Medulla oblongata (tissue), 1 donor: ENCODE results near the gene DEDD2.

Experiments used
- DNase-seq: peaks from one replicate; pipeline ENCODE4 v3.0.0-alpha.2; 2015; ENCODE audit errors: extremely low spot score

The DEDD2 gene

DNA sequence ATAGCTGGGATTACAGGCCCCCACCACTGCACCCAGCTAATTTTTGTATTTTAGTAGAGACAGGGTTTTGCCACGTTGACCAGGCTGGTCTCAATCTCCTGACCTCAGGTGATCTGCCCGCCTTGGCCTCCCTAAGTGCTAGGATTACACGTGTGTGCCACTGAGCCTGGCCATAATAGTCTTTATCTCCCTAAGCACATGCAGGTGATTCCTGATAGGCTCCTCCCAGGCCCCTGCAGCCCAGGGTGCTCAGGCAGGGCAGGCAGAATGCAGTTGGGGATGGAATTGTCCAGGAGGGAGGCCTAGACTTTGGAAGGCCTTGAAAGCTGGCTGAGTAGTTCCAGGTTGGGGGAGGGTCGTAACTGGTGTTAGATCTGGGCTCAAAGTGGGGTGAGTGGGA is 11.2 kb upstream of the DEDD2 start:
- no peak for DNase-seq

DNA sequence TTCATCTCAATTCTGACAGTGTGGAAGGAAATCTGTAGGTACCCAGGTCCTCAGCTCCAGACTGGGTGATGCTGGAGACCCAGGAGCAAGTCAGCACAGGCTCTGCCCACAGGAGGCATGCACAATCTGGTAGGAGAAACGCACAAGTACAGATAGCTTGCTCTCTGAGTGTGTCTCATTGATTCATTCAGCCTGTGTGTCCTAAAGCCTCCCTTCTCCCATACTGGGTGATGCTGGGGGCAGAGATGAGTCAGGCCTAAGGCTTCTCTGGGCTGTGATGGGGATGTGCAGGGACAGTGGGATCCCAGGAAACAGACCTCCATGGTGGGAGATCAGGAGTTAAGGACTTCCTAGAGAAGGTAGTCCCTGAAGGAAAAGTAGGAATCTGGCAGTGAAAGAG is 9.4 kb upstream of the DEDD2 start:
- no peak for DNase-seq

DNA sequence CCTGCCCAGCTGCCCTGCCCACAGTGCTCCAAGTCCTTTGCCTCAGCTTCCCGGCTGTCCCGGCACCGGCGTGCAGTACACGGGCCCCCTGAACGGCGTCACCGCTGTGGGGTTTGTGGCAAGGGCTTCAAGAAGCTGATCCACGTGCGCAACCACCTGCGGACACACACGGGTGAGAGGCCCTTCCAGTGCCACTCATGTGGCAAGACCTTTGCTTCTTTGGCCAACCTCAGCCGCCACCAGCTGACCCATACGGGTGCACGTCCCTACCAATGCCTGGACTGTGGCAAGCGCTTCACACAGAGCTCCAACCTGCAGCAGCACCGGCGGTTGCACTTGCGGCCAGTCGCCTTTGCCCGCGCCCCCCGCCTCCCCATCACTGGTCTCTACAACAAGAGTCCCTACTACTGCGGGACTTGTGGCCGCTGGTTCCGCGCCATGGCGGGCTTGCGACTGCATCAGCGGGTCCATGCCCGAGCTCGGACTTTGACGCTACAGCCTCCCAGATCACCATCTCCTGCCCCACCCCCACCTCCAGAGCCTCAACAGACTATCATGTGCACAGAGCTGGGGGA is 8.3 kb upstream of the DEDD2 start:
- DNase-seq = no peak

DNA sequence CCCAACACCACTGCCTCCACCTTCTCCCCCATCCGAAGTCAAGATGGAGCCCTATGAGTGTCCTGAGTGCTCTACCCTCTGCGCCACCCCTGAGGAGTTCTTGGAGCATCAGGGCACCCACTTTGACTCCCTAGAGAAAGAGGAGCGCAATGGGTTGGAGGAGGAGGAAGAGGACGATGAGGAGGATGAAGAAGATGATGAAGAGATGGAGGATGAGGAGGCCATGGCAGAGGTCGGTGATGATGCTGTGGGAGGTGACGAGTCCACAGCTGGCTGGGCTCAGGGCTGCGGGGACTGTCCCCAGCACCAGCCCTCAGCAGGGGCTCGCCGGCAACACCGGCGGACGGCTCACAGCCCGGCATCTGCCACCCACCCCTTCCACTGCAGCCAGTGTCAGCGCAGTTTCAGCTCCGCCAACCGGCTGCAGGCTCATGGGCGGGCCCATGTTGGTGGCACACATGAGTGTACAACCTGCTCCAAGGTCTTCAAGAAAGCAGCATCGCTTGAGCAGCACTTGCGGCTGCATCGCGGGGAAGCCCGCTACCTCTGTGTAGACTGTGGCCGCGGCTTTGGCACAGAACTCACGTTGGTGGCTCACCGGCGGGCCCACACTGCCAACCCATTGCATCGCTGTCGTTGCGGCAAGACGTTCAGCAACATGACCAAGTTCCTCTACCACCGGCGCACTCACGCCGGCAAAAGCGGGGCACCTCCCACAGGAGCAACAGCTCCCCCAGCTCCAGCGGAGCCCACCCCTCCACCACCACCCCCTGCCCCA is 7.7 kb upstream of the DEDD2 start:
- DNase-seq = no peak

DNA sequence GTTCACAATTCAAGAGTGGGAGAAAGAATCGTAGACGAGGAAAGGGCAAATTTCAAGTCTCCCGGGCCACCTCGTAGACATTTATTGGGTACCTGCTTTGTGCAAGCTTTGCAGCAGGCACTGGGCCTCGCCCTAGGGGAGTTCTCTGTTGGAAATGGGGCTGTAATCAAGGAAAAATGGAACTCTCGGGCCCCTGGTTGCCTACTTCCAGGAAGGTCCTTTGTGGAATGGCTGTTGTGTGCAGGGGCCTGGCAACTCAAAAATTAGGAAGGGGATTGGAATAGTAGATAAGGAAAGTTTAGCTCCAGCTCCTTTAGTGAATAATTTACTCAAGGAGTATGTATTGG is 3.2 kb upstream of the DEDD2 start:
- DNase-seq = no peak

DNA sequence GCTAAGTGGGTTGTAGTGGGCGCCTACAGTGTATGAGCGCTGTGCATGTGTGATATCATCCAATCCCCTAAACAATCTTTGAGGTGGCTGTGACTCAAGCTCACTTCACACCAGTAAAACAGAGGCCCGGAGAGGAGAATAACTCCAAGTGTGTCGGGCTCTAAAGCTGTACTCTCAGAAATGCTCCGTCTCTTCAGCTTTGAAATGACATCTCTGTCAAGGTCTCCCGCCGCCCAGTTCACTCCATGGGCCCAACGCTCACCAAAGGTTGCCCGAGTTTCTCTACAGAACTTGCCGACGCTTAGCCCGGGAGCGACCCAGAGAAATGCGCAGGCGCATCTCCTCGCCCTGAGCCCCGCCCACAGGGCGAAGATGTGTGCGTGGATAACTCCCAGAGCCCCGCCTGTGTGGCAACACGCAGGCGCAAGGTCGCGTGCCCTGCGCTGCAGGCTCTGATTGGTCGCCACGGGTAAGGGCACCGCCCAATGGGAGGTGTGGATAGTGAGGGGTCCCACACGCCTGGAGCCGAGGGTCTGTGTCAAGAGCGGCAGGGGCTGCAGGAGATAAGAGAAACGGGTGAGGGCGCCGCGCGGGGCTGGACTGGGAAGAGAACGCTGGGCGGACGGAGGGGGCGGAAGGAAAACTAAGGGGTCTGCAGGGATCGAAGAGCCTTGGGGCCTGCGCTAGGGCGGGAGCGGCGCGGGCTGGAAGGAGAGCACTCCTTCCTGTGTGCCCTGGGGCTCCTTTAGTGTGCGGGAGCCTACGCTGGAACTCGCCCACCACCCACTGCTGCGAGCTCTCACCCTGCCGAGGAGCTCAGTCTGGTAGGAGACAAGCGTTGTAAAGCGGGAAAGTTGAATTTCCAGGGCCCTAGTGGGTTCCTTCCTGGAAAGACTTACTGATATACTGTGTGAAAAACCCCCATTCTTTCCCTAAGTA is 2.6 kb upstream of the DEDD2 start, which contains the start of gene ZNF526:
ZNF526 (plus strand) TSS at position 501 of the 939 bp plus-strand sequence. CDS start 4,092 bp downstream, outside the sequence.
- DNase-seq = peak; percentile 99

DNA sequence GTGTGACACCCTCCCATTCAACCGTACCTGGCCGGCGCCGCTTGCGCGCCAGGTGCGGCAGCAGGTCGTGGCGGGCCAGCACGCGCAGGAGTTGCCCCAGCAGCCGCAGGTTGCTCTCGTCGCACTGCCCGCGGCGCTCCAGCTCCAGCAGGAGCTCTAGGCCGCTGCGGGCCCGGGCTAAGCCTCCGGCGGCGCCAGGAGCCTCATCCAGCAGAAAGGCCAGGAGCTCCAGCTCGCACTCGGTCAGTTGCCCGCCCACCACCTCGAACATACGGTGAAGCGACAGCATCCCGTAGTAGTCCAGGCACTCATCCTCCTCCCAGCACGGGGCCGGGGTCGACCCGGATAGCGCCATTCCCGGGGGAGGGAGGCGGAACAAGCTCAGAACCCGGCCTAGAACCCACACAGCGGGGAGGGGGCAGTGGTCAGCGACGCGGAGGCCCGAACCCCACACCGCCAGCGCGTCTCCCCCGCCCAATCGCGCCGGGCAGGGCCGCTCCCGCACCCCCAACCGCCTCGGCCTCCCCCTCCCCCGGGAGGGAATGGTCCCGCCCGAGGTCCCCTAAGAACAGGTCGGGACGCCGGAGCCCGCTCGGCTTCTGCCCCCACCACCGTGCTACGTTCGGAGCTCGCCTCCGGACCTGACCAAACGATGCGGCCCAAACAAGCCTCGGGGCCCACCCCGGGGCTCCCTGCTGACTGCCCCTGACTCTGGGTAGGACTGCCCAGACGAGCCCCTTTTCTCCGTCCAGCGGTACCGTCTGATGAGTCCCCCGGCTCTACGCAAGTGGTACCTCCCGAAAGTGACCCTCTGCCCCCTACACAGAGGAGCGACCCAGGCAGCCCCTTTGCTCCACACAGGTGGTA is 591 bp downstream of the DEDD2 start:
- DNase-seq = peak; percentile 35

DNA sequence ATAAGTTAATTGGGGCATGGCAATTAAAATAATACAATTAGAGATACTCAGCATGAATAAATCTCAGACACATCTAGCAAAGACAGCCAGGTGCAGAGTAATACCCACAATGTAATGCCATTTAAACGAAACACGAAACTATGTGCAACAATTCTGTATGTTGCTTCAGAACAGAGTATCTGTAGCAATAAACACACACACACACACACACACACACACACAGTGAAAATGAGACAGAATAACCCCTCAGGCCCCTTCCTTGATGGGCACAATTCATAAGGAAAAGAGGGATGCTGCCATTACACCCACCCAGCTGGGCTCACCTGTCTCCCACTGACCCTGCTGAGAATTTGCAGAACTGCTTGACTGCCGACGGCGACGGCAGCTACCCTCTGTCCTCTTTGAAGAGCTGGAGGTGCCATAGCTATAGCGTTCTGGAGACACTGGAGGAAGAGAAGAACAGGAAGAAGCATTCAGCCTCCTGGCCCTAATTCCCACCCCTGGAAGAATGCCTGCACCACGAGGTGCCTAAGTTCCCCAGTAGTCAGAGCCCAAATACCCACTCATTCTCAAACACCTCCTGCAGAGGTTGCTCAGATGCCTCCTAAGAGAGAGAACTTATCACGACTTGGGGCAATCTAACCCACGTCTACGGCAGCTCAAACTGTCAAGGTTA is 2.5 kb downstream of the DEDD2 start:
- no peak for DNase-seq

DNA sequence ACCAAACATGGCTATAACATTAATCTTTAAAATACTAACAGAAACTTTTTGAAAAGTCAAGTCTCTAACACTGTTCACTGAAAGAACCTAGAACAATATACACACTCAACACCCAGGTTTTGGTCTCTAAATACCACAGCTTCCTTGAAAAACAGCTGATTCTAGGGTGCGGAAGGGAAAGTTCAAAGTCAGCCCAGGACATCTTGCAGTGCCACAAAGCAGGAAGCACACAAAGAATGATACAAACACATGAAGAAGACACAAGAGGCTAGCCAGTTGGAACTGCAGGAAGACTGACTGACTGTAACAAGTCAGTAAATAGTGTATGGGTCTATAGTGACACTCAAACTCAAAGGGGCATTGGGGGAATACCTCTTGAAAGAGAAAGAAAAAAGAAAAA is 4.6 kb downstream of the DEDD2 start:
- no peak for DNase-seq

DNA sequence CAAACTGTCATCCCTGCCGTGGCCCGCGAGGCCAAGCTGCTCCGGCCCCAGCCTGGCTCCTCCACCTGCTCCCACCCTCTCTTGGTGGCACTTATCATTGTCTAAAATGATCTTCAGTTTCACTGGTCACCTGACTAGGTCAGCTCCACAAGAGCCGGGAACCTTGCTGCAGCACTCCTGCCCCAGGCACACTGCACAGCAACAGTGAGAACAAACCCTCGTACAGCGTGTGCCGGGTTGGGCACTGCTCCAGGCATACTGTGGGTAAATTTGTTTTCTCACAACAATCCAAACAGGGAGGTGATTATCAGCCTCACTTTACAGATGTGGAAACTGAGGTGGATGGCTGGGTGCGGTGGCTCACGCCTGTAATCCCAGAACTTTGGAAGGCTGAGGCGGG is 8.9 kb downstream of the DEDD2 start:
- DNase-seq = no peak

DNA sequence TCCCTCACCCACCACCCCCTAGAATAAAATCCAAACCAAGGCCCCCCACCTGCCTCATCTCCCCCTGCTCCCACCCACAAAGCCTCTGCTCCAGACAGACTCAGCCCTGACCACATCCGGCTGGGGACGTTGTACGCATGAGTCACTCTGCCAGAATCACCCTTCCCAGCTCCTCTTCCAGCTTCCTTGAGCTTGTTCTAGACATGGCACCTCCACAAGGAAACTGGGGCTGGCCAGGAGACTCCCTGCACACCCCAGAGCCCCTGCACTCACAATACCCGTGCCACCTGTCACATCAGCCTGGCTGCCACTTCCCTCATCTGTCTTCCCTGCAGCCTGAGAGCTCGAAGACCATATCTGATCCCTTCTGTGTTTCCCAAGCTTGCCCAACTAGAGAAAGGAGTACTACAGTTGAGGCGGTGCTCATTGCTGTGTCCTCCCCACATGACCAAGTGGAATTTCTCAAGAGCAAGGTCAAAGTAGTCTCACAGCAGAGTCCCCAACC is 9.7 kb downstream of the DEDD2 start:
- DNase-seq = no peak

DNA sequence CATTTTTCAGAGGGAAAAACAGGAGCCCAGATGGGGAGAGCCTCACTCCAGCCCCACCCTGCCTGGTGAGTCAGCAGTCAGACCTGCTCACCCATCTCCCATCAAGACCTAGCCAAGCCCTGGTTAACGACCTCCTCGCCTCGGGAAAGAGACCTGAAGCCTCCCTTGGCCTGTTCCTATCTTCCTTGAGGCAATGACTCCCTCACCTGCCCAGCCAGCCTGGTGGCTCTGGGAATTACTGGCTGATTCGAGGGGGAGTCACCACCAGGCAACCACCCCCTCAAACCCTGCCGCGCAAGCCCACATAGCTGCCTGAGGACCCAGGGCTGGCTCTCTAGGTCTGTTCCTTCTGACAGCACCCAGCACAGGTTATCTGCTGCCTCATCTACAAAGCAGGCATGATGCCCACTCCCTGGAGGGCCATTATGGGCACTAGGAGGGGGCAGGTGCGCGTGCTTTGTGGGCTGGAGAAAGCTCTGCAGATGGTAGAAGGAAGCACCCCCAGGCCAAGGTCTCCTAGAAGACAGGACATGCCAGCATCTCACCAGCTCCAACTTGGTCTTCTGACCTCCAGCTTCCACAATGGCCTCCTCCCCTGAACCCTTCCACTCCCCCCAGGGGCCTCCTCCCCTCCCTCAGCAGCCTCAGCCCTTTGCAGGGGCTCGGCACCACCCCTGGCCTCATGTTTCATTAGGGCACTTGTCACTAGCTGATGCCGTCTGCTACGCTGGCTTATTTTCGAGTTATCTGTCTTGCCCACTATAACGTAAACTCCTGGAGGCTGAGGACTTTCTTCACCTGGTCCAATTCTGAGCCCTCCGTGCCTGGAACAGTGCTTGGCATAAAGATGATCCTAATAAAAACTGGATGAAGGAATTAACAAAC is 10.4 kb downstream of the DEDD2 start:
- no peak for DNase-seq

DNA sequence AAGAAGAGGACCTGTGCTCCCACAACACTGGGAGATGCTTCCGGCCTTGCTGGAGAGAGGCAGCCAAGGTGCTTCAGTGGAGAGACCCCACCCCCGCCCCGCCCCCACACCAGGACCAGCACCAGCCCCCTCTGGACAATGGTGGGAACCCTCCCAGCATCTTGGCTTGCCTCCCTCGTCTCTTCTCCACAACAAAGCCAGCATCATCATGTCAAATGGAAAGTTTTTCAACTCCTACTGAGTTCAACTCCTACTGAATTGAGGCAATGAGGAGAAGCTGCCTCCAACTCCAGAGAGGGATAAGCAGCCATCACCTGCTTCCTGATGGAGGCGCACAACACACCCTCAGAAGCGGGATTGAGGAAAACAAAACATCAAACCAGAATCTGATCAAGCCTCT is 12.8 kb downstream of the DEDD2 start:
- no peak for DNase-seq

DNA sequence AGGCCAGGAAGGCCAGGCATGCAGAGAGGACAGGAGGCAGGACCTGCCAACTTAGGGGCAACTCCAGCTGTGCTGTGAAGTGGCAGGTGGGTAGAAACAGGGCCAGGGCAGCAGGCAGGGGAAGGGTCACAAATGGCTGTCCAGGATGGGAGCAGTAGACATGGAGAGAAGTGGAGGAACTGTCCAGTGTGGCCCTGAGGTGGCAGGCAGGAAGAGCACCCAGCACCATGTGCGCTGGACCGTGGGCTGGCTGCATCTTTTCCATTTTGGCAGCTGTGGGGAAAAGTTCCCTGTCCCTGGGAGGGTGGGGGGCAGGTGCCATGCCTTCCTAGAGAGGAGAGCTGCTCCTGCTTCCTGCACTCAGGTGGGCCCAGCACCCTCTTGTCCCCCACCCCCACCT is 13.8 kb downstream of the DEDD2 start:
- no peak for DNase-seq

DNA sequence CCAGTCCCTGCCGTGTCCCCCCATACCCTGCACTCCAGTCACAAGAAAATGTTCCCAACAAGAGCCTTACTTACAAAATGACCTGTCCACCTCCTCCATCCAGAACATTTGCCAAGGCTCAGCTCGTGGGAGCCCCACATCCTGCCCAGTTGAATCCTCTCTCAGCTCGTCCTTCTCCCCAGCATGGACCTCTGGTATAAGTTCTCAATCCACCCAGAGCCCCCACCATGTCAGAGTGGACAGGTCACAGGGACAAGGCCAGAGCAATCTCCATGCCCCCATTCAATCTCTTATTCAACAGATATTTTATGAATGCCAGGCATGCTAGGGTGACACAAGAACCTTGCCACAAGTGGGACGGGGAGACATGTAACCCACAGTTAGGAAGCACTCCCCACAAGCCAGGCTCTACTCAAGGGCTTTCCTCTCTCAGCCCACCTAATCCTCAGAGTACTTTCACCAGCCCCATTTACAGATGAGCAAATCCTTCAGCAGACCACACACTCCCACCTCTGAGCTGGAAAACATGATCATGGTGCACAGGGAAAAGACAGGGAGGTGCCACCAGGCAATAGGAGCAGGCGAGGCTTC is 15.1 kb downstream of the DEDD2 start:
- DNase-seq = no peak

DNA sequence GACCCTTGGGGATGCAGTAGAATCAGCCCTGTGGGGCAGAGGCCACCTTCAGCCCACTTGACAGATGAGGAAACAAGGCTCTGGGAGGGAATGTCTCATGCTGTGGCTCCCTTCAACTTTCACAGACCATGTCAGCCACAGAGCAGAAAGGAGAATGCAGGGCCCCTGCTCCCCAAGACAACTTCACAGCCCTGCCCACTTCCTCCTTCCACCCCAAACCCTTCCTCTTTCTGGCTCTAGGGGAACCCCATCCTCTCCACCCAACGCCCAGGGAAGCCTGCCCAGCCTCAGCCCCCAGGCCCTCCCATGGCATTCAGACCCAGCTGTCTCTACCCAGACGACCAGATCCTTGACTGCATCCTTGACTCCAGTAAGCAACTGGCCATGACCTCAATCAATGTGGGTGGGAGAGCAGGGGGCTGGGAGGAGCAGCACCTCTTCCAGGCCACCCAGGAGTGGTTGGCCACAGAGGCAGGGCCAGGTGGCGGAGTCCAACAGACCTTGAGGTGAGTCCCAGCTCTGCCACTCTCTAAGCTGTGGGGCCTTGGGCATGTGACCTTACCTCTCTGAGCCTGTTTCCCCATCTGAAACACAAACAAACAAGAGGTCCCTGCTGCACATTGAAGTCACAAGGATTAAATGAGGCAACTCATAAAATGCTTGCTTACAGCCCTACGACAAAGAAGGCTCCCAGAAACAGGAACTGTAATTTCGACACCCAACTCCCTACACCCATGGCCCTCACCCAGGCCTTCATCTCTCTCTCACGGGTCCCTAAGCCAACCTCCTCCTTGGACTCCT is 15.8 kb downstream of the DEDD2 start:
- DNase-seq = peak; percentile 72

DNA sequence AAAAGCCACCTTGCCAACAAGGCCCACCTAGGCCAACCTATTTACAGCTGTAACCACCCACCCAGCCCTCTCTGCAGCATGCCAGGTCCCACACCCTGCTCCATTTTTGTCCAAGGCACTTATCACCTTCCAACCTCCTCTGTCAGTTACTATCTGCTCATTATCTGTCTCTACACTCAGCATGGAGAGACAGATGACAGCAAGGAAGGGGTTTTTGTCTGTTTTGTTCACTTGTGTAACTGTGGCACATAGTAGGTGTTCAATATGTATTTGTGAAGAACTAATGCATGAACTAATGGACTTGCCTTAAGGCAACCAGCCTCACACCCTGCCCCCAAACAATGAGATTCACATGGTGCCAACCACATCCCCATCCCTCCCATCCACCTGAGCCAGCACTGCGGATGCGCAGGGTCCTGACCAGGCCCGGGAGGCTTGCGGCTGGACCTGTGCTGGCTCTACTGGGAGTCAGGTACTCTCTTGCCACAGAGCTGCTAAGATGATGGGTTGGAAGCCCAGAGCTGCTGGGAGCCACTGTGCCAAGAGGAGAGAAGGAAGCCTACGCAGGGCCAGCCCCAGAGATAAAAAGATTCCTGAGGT is 17.3 kb downstream of the DEDD2 start:
- no peak for DNase-seq

DNA sequence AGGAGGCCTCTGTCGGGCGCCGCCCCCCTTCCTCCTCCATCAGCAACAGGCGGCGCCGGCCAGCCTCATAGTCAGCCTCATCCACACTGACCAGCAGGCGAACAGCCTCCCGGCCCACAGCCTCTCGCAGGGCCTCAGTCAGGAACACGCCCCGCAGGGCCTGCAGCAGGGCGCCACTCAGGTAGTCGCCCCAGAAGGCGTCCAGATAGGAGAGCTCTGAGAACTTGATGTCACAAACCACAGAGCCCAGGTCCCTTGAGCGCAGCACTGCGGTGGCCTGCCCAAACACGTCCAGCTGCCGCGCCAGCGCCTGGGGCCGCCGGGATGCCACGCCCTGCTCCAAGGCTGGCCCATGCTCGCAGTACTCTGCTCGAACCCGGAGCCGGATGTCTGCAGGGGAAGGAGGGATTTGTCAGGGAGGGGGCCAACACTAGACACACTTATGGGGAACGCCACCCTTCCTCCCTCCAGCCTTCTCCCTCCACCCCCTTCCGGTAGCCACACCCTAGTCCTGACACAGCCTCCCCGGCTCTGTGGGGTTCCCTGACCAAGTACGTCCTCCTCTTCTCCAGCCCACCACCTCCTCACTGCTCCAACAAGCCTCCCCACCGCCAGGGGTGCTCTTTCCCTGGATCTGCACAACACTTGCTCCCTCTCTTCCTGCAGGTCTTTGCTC is 17.9 kb downstream of the DEDD2 start:
- no peak for DNase-seq
